RWPE1 (cell line): Measurements from ENCODE around the gene SLC35F3.

Source experiments
- CTCF ChIA-PET: fragments of 350-600 bp; sonication (Branson Sonifier 250); formaldehyde crosslinking; extraction: SDS; loops from one replicate; lab custom pipeline; 2021; lab: Yijun Ruan, JAX
- POLR2A ChIA-PET: fragments of 400-600 bp; formaldehyde crosslinking; extraction: SDS; loops from one replicate; lab custom pipeline; 2020; ENCODE audit warnings: antibody characterized with exemption; ENCODE audit not compliant: low non-redundant PET; lab: Yijun Ruan, JAX
- DNase-seq: peaks from one replicate; pipeline ENCODE4 v3.0.0; 2012; ENCODE audit warnings: low spot score
- H3K27ac ChIP-seq: fragments of 450-650 bp; 2 replicates; pipeline ENCODE4 v1.5.1; 2017
- CTCF ChIP-seq: fragments of 450-650 bp; conservative IDR thresholded peaks from 2 replicates; pipeline ENCODE4 v1.5.1; 2017; ENCODE audit warnings: low read depth, mild to moderate bottlenecking

Gene SLC35F3

GRCh38 chr1:234288946-234289345 lies 384.5 kb downstream of the SLC35F3 start:
- no peak overlapping the region for H3K27ac ChIP-seq
- TF ChIP-seq CTCF = no peak
- no peak for DNase-seq
- CTCF ChIA-PET = no interaction called here
- POLR2A ChIA-PET = no interaction called here

- H3K27ac ChIP-seq = no peak overlapping the region
- no peak for DNase-seq
- CTCF ChIA-PET = interaction anchor here (2.0 kb wide), 1 partner anchor 20 kb away, joined by 5 read pairs; no protein-coding TSS in a partner anchor
- no peak for TF ChIP-seq CTCF
- POLR2A ChIA-PET = no interaction called here
Observed at GRCh38 chr1:234289538-234290305, 385.2 kb downstream of the SLC35F3 start.

- ChIA-PET POLR2A (no interaction called here), CTCF (interaction anchor here (3.5 kb wide), 1 partner anchor 18 kb away, joined by 12 read pairs; no protein-coding TSS in a partner anchor)
- no peak for DNase-seq
- no peak for TF ChIP-seq CTCF
- H3K27ac ChIP-seq = no peak overlapping the region
Observed at GRCh38 chr1:234292011-234292410, 387.5 kb downstream of the SLC35F3 start.

GRCh38 chr1:234292548-234292947 lies 388.1 kb downstream of the SLC35F3 start:
- no peak for DNase-seq
- no peak for TF ChIP-seq CTCF
- POLR2A ChIA-PET = no interaction called here
- H3K27ac ChIP-seq = no peak overlapping the region
- CTCF ChIA-PET = interaction anchor here (3.5 kb wide), 1 partner anchor 17 kb away, joined by 12 read pairs; no protein-coding TSS in a partner anchor

- ChIA-PET CTCF (interaction anchor here (0.6 to 3.5 kb wide), 2 partner anchors 16 to 180 kb away, joined by 5 to 12 read pairs; no protein-coding TSS in a partner anchor), POLR2A (interaction anchor here (0.6 kb wide), 1 partner anchor 118 kb away, joined by 5 read pairs; no protein-coding TSS in a partner anchor)
- no peak for TF ChIP-seq CTCF
- DNase-seq = no peak
- H3K27ac ChIP-seq = no peak overlapping the region
Observed at GRCh38 chr1:234294109-234294817, 389.8 kb downstream of the SLC35F3 start.

GRCh38 chr1:234295068-234295467 lies 390.6 kb downstream of the SLC35F3 start:
- TF ChIP-seq CTCF = no peak
- CTCF ChIA-PET = interaction anchor here (1.1 to 3.5 kb wide), 2 partner anchors 11 to 15 kb away, joined by 4 to 12 read pairs; no protein-coding TSS in a partner anchor
- no peak for DNase-seq
- POLR2A ChIA-PET = no interaction called here
- no peak overlapping the region for H3K27ac ChIP-seq
